ENCODE results near the gene WNT7A. TPM values are rescaled to one million over a fixed set of nuclear protein-coding genes. Genes with fewer than 3 reads are reported as not detected.

Gene WNT7A
- total RNA-seq, 1 donor: not detected

DNA sequence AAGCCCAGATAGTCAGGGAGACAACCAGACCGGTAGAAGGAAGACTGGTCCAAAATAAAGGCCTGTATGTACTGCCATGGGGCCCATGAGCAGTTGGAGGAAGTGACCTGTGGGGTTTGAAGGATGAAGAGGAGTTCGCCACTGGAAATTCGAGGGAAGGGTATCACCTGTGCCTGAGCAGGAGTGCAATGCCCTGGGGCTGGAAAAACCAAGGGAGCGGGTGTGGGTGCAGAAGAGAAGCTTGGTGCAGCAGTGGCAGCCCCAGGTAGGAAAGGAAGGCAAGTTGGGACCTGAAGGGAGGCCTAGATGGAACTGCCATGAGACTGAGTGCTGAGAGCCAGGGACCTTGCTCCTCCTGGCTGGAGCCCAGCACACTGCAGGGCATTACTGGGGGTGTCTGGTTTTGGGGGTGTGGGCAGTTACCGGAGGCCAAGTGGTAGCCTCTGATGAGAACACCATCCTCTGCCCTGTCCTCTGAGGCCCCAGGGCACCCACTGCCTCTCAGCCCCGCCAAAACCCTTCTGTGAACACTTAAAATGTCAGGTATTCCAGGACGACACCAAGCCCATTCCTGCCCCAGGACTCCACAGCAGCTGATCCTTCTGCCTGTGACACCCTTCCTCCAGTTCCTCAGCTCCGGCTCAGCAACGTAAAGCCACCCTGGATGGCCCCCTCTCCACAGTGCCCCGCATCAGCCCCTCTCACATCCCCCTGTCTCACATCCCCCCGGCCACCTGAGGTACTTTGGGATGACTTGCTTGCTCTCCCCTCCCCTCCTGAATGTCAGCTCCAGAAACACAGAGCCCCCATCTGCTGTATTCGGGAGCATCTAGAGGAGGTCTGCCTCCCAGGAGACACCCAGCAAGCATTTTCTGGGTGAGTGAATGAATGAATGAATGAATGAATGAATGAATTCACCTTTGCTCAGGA lies 42.9 kb downstream of the WNT7A start:
- TF ChIP-seq, protein P1, sequence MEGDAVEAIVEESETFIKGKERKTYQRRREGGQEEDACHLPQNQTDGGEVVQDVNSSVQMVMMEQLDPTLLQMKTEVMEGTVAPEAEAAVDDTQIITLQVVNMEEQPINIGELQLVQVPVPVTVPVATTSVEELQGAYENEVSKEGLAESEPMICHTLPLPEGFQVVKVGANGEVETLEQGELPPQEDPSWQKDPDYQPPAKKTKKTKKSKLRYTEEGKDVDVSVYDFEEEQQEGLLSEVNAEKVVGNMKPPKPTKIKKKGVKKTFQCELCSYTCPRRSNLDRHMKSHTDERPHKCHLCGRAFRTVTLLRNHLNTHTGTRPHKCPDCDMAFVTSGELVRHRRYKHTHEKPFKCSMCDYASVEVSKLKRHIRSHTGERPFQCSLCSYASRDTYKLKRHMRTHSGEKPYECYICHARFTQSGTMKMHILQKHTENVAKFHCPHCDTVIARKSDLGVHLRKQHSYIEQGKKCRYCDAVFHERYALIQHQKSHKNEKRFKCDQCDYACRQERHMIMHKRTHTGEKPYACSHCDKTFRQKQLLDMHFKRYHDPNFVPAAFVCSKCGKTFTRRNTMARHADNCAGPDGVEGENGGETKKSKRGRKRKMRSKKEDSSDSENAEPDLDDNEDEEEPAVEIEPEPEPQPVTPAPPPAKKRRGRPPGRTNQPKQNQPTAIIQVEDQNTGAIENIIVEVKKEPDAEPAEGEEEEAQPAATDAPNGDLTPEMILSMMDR (IDR thresholded peaks at IDR 0.05; ENCODE audit: insufficient read depth, low read length): no peak
- H3K4me3 ChIP-seq (ENCODE audit: low read depth, low read length): no peak overlapping the region
- no peak for DNase-seq (ENCODE audit: low read depth)

- TF ChIP-seq, protein P1 (IDR thresholded peaks at IDR 0.05; ENCODE audit: insufficient read depth, low read length): no peak
- no peak for DNase-seq (ENCODE audit: low read depth)
- H3K4me3 ChIP-seq (ENCODE audit: low read depth, low read length): no peak overlapping the region
These were observed 44.6 kb downstream of the WNT7A start for GRCh38 chr3:13835246-13835645.

DNA sequence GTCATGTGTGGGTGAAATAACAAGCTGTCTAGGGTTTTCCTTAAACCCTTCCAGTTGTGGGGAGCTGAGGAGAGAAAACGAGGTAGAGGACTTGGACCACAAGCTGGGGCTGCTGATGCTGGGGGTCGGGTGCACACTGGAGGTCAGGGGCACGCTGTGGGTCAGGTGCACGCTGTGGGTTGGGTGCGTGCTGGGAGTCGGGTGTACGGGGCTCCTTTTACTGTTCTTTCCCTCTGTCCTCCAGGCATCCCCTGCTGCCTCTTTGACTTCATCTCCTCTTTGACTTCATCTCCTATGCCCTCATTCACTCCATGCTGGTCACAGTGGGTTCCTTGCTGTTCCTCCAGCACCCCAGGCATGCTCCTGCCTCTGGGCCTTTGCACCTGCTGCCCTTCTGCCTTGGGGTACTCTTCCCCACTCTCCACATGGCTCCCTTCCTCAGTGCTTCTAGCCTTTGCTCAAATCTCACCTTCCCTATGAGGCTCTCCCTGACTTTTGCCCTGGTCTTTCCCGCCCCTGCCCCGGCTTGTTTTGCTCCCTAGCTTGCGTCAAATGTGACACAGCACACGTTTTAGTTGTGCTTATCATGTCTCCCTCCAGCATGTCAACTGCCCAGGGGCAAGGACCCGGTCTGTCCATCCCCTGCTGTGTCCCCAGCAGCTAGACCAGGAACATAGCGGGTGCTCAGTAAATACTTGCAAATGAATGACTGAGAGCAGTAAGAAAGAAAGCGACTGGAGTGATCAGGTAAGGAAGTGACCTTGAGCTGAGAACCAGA lies 45.4 kb downstream of the WNT7A start:
- TF ChIP-seq, protein P1 (IDR thresholded peaks at IDR 0.05; ENCODE audit: insufficient read depth, low read length): no peak
- no peak overlapping the region for H3K4me3 ChIP-seq (ENCODE audit: low read depth, low read length)
- DNase-seq (ENCODE audit: low read depth): no peak

GRCh38 chr3:13833506-13834257 lies 46.2 kb downstream of the WNT7A start:
- DNase-seq (ENCODE audit: low read depth): no peak
- TF ChIP-seq, protein P1 (IDR thresholded peaks at IDR 0.05; ENCODE audit: insufficient read depth, low read length): no peak
- no peak overlapping the region for H3K4me3 ChIP-seq (ENCODE audit: low read depth, low read length)

DNA sequence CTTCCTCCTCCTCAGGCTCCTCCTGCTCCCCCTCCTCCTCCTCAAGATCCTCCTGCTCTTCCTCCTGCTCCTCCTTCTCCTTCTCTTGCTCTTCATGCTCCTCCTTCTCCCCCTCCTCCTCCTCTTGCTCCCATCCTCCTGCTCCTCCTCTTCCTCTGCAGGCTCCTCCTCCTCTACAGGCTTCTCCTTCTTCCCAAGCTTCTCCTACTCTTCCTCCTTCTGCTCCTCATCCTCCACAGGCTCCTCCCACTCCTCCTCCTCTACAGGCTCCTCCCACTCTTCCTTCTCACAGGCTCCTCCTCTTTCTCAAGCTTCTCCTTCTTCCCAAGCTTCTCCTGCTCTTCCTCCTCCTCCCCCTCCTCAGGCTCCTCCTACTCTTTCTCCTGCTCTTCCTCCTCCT lies 47.7 kb downstream of the WNT7A start:
- no peak for DNase-seq (ENCODE audit: low read depth)
- H3K4me3 ChIP-seq (ENCODE audit: low read depth, low read length): no peak overlapping the region
- TF ChIP-seq, protein P1 (IDR thresholded peaks at IDR 0.05; ENCODE audit: insufficient read depth, low read length): no peak

DNA sequence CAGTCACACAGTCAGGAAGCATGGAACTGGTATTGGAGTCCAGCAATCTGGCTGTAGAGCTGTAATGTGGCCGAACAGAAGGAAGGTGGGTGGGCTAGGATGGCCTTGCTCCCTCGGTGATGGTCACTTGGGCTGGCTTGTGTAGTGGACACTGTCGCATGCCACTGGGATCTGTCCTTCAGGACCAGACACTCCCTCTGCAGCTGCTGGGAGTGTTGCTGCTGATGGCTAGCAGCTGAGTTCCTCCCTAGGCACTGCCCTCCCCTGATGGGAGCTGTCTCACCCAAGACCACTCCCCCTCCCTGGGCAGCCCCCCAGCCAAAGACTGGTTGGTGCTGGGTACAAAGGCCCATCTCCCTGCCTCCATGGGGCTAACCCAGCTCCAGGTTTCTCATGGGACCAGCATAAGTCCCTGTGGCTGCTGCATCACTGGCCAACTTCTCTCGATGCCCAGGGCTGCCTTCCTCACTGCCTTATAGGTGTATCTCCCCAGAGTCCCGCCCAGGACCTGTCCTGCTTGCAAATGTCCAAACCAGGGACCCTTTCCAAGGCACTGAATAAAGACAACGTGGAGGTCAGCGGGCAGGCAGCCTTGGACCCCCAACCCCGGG lies 48.4 kb downstream of the WNT7A start:
- no peak overlapping the region for H3K4me3 ChIP-seq (ENCODE audit: low read depth, low read length)
- DNase-seq (ENCODE audit: low read depth): no peak
- TF ChIP-seq, protein P1 (IDR thresholded peaks at IDR 0.05; ENCODE audit: insufficient read depth, low read length): no peak

Measured in fibroblast of the aortic adventitia (primary cell).